VCaP (cell line): Measurements from ENCODE around the gene MAPT.

Experiments used
- H3K27ac ChIP-seq: fragments of 450-650 bp; 2 replicates; pipeline ENCODE4 v1.5.1; 2017
- CTCF ChIP-seq: fragments of 450-650 bp; conservative IDR thresholded peaks from 2 replicates; pipeline ENCODE4 v1.5.1; 2017; ENCODE audit warnings: mild to moderate bottlenecking, moderate library complexity

MAPT gene

GRCh38 chr17:45962221-45962972, 68.0 kb downstream of the MAPT start:
- no peak overlapping the region for H3K27ac ChIP-seq
- TF ChIP-seq CTCF, result no peak

DNA sequence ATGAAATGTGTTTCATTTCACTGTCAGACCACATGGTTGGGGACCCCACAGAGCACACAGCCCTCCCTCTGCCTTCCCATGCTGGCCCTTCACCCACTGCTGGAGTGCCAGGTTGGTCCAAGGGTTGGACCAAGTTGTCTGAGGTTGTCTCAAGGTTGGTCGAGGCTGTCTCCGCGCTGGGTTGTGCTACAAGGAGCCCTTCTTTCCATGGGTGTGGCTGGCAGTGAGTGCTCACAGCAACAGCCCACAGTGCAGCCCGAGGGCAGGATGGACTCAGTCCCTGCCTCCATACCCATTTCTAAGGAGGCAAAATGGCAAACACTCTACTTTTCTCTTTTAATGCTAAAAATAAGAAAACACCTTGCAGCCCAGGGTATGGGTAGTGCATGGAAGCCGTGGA, 68.9 kb downstream of the MAPT start:
- TF ChIP-seq CTCF, result no peak
- no peak overlapping the region for H3K27ac ChIP-seq

DNA sequence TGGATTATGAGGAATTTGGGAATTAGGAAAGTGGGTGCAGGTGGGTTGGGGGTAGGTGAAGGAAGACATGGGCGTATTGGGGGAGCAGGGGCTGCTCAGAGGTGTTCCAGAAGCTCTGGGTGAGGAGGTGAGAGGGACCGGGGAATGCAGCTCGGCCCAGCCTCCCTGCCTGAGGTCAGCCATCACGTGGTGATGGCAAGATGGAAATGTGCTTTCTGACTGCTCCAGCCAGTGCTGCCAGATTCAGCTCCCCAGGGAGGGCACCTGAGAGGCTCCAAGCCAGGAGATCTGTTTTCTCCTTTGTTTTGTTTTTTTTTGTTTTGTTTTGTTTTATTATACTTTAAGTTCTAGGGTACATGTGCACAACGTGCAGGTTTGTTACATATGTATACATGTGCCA, 69.5 kb downstream of the MAPT start:
- no peak overlapping the region for H3K27ac ChIP-seq
- no peak for TF ChIP-seq CTCF

DNA sequence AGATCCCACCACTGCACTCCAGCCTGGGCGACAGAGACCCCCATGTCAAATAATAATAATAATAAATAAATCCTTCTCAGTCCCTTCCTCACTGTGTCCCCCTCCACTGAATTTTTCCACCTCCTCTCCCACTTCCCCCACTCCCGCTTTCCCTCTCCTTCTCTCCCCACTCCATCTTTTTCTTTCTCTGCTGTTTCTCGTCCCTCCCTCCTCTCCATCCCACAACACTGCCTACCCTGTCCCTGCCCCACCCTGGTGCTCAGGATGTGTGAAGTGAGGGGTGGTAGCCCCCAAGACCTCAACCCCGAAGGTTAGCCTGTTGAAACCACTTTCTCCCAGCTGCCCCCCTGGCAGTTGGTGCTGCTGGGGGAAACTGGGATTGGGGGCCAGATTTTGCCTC, 70.3 kb downstream of the MAPT start:
- TF ChIP-seq CTCF, result no peak
- no peak overlapping the region for H3K27ac ChIP-seq

DNA sequence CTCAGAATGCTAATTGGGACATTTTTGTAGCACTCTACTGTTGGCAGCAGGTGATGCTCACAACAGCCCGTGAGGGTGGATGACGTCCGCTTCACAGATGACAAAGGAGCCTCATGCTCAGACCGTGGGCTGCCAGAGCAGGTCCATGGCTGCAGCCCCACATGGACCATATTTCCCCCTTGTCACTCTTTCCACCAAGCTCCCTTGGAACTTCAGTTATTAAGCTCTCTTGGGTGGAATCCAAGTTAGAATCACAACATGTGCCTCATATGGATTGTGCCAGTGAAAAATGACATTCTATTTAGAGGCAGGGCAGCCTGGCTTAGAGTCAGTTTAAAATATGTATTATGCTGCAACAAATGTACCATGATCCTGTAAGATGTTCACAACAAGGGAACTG, 71.5 kb downstream of the MAPT start:
- H3K27ac ChIP-seq, result no peak overlapping the region
- TF ChIP-seq CTCF, result no peak

- TF ChIP-seq CTCF, result no peak
- H3K27ac ChIP-seq, result no peak overlapping the region
These were observed 72.4 kb downstream of the MAPT start for GRCh38 chr17:45966606-45967280.

GRCh38 chr17:45967378-45967777, 73.0 kb downstream of the MAPT start:
- TF ChIP-seq CTCF, result no peak
- no peak overlapping the region for H3K27ac ChIP-seq
